Measurements from ENCODE around the gene VPS52. TPM values are rescaled to one million over a fixed set of nuclear protein-coding genes. Genes with fewer than 3 reads are reported as not detected.

The VPS52 gene
- total and polyA plus RNA-seq, 2 donors (not counting 1 experiment from before 2014, with no cell fraction given): 100 to 144 TPM

- Histone ChIP-seq H3K9ac (ENCODE audit: low read length) (no peak overlapping the region), H3K27ac (ENCODE audit: low read length in 2 of 2) (no peak overlapping the region), H3K79me2 (ENCODE audit: control insufficient read depth, insufficient read depth, low read length) (no peaks in the 10 kb centered on the region), H3K36me3 (replicated peaks in 1 of 2; ENCODE audit: control extremely low read depth in 1 of 2, control insufficient read depth in 1 of 2, extremely low read depth in 1 of 2, insufficient read depth in 2 of 2, low read length in 1 of 2) (peaks cover 0 to 6% of the 10 kb centered on the region in 2 experiments), H3K9me3 (ENCODE audit: control extremely low read depth in 1 of 3, control insufficient read depth in 2 of 3, insufficient read depth in 1 of 3, low read length in 2 of 3) (peaks cover 0 to 8% (median 0%) of the 10 kb centered on the region in 3 donors), H3K4me1 (ENCODE audit: control insufficient read depth in 2 of 2, insufficient read depth in 2 of 2, low read length in 2 of 2) (peaks cover 14 to 15% of the 10 kb centered on the region in 2 donors), H4K20me1 (ENCODE audit: control insufficient read depth, insufficient read depth, low read length, poor library complexity, severe bottlenecking) (no peaks in the 10 kb centered on the region), H3K4me3 (ENCODE audit: control extremely low read depth in 1 of 5, extremely low read depth in 1 of 5, insufficient read depth in 1 of 5, low read depth in 2 of 5, low read length in 4 of 5) (no peak overlapping the region), H3K4me2 (replicated peaks; ENCODE audit: low read depth, low read length, poor library complexity, severe bottlenecking) (no peak overlapping the region), H3K27me3 (replicated peaks in 1 of 4; ENCODE audit: control extremely low read depth in 1 of 4, control insufficient read depth in 3 of 4, insufficient read depth in 4 of 4, low read length in 3 of 4) (peaks cover 0 to 44% (median 13%) of the 10 kb centered on the region in 4 experiments), H2AFZ (ENCODE audit: insufficient read depth, low read depth, low read length, poor library complexity, severe bottlenecking) (no peak overlapping the region)
- Mint-ChIP-seq H3K9me3 (ENCODE audit: insufficient read depth) (no peaks in the 10 kb centered on the region), H3K27ac (no peak overlapping the region), H3K27me3 (peaks cover 48% of the 10 kb centered on the region), H3K4me1 (peaks cover 19% of the 10 kb centered on the region), H3K4me3 (no peak overlapping the region)
- WGBS (ENCODE audit: insufficient coverage): 98% methylated on average over 4 of the region's 4 CpGs
- ATAC-seq (ENCODE audit: low read depth) (no peak), DNase-seq (no peak)
- ChIA-PET POLR2A (no interaction called here), CTCF (no interaction called here)
- intact Hi-C loops (cut with micrococcal nuclease): no loop called here
- TF ChIP-seq EZH2 (IDR thresholded peaks at IDR 0.05; ENCODE audit: borderline replicate concordance, insufficient read depth, low read depth, low read length, poor library complexity, severe bottlenecking): no peak
Measured at GRCh38 chr6:33216117-33216649, 55.5 kb downstream of the VPS52 start.

DNA sequence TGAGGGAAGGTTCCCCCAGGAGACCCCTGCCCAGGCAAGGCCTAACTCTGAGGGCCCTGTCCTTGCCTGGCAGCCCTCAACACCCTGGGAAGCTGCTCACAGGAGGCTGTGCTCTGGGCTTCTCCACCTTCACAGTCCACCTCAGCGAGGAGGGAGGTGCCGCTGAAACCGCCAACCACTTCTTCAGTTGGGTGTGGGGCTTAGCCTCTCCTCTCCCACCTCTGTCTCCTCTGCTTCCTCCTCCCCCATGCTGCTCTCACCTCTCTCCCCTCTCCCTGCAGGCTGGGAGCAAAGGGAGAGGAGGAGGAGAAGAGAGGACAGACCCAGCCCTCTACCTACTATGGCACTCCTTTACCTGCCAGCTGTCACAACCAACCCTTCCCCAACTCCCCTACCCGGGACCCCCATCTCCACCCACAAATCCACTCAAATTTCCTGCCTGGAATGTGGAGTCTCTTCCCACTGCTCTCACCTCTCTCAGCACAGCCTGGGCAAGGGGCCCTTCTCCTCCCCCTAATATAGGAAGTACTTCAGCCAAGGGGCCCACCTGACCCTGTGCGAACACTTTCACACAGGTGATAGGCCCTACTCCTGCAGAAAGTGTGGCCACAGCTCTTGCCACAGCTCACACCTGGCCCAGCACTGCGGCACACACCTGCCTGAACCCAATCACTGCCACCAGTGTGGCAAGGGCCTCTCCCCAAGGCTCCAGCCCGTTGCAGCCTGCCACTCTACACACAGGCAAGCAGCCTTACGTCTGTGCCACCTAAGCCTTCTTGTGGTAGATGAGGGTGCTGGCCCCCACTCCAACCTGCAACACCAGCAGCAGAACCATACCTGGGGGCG is 56.2 kb downstream of the VPS52 start:
- POLR2A ChIA-PET: no interaction called here

More for the DNA sequence above, 56.2 kb downstream of the VPS52 start:
- peaks cover 46% of the 10 kb centered on the region for H3K27me3 Mint-ChIP-seq
- DNase-seq (no peak), ATAC-seq (ENCODE audit: low read depth) (no peak)
- TF ChIP-seq, protein P1, sequence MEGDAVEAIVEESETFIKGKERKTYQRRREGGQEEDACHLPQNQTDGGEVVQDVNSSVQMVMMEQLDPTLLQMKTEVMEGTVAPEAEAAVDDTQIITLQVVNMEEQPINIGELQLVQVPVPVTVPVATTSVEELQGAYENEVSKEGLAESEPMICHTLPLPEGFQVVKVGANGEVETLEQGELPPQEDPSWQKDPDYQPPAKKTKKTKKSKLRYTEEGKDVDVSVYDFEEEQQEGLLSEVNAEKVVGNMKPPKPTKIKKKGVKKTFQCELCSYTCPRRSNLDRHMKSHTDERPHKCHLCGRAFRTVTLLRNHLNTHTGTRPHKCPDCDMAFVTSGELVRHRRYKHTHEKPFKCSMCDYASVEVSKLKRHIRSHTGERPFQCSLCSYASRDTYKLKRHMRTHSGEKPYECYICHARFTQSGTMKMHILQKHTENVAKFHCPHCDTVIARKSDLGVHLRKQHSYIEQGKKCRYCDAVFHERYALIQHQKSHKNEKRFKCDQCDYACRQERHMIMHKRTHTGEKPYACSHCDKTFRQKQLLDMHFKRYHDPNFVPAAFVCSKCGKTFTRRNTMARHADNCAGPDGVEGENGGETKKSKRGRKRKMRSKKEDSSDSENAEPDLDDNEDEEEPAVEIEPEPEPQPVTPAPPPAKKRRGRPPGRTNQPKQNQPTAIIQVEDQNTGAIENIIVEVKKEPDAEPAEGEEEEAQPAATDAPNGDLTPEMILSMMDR (IDR thresholded peaks at IDR 0.05): no peak
- TF ChIP-seq EZH2 (IDR thresholded peaks at IDR 0.05; ENCODE audit: borderline replicate concordance, insufficient read depth, low read depth, low read length, poor library complexity, severe bottlenecking): no peak
- no peak overlapping the region for H3K27ac Mint-ChIP-seq
- Histone ChIP-seq H3K4me2 (replicated peaks; ENCODE audit: low read depth, low read length, poor library complexity, severe bottlenecking) (no peak overlapping the region), H4K20me1 (ENCODE audit: control insufficient read depth, insufficient read depth, low read length, poor library complexity, severe bottlenecking) (no peaks in the 10 kb centered on the region), H3K9ac (ENCODE audit: low read length) (no peak overlapping the region), H3K27me3 (replicated peaks in 1 of 4; ENCODE audit: control extremely low read depth in 1 of 4, control insufficient read depth in 3 of 4, insufficient read depth in 4 of 4, low read length in 3 of 4) (peaks cover 0 to 44% (median 12%) of the 10 kb centered on the region in 4 experiments), H2AFZ (ENCODE audit: insufficient read depth, low read depth, low read length, poor library complexity, severe bottlenecking) (no peak overlapping the region), H3K27ac (ENCODE audit: low read length in 2 of 2) (no peak overlapping the region), H3K9me3 (ENCODE audit: control extremely low read depth in 1 of 3, control insufficient read depth in 2 of 3, insufficient read depth in 1 of 3, low read length in 2 of 3) (peaks cover 0 to 8% (median 0%) of the 10 kb centered on the region in 3 donors), H3K79me2 (ENCODE audit: control insufficient read depth, insufficient read depth, low read length) (no peaks in the 10 kb centered on the region), H3K4me1 (ENCODE audit: control insufficient read depth in 2 of 2, insufficient read depth in 2 of 2, low read length in 2 of 2) (peaks cover 14 to 15% of the 10 kb centered on the region in 2 donors), H3K36me3 (replicated peaks in 1 of 2; ENCODE audit: control extremely low read depth in 1 of 2, control insufficient read depth in 1 of 2, extremely low read depth in 1 of 2, insufficient read depth in 2 of 2, low read length in 1 of 2) (peaks cover 0 to 10% of the 10 kb centered on the region in 2 experiments), H3K4me3 (ENCODE audit: control extremely low read depth in 1 of 5, extremely low read depth in 1 of 5, insufficient read depth in 1 of 5, low read depth in 2 of 5, low read length in 4 of 5) (no peak overlapping the region)
- 91% methylated on average over 4 of the region's 9 CpGs for WGBS (ENCODE audit: insufficient coverage)
- H3K4me3 Mint-ChIP-seq: no peak overlapping the region
- CTCF ChIA-PET: no interaction called here
- peaks cover 19% of the 10 kb centered on the region for H3K4me1 Mint-ChIP-seq
- intact Hi-C loops (cut with micrococcal nuclease): no loop called here
- no peaks in the 10 kb centered on the region for H3K9me3 Mint-ChIP-seq (ENCODE audit: insufficient read depth)

Measured in B cell (primary cell).